Vagina (tissue), 2 donors: ENCODE data around the gene SMURF2.

Source experiments
- POLR2A ChIP-seq, 2 donors: fragments of 450-650 bp; IDR thresholded peaks; one replicate each; pipeline ENCODE4 v1.6.1; 2017; ENCODE audit warnings: antibody characterized with exemption in 2 of 2, mild to moderate bottlenecking in 2 of 2, moderate library complexity in 2 of 2
- POLR2AphosphoS5 ChIP-seq, 2 donors: sonication (generic); formaldehyde crosslinking; IDR thresholded peaks; one replicate each; pipeline ENCODE4 v1.9.0; 2017; ENCODE audit warnings: antibody characterized with exemption in 2 of 2, mild to moderate bottlenecking in 2 of 2, low read depth in 1 of 2; ENCODE audit not compliant: insufficient read depth in 1 of 2
- TF ChIP-seq, protein P1 (sequence below), 3 experiments: fragments of 450-650 bp in 2 of 3; fragments of 200-600 bp in 1 of 3; sonication (generic) in 1 of 3; IDR thresholded peaks; one replicate each; pipeline ENCODE4 v1.5.1; 2017 to 2019; ENCODE audit warnings: antibody characterized with exemption in 3 of 3, mild to moderate bottlenecking in 2 of 3, moderate library complexity in 2 of 3

DNA sequence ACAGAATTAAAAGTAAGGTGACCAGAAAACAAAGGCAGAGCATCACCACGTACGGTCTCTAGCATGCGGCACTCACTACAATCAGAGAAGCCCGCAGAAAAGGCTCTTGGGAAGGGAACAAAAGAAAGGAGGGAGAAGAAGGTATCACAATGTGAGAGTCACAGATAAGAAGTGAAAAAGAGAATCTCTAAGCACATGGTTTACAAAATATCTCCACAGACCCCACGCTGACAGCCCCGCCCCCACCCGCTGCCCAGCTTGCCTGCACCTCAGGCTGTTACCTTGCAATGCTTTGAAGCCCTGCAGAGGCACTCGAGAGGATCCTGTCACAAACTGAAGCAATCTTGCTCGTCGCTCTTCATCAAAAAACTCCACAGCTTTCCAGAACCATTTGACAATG lies 114.8 kb downstream of the SMURF2 start:
- TF ChIP-seq, protein P1, sequence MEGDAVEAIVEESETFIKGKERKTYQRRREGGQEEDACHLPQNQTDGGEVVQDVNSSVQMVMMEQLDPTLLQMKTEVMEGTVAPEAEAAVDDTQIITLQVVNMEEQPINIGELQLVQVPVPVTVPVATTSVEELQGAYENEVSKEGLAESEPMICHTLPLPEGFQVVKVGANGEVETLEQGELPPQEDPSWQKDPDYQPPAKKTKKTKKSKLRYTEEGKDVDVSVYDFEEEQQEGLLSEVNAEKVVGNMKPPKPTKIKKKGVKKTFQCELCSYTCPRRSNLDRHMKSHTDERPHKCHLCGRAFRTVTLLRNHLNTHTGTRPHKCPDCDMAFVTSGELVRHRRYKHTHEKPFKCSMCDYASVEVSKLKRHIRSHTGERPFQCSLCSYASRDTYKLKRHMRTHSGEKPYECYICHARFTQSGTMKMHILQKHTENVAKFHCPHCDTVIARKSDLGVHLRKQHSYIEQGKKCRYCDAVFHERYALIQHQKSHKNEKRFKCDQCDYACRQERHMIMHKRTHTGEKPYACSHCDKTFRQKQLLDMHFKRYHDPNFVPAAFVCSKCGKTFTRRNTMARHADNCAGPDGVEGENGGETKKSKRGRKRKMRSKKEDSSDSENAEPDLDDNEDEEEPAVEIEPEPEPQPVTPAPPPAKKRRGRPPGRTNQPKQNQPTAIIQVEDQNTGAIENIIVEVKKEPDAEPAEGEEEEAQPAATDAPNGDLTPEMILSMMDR (IDR thresholded peaks at IDR 0.05), result no peak
- TF ChIP-seq POLR2A (IDR thresholded peaks at IDR 0.05), result no peak
- TF ChIP-seq POLR2AphosphoS5 (IDR thresholded peaks at IDR 0.05; ENCODE audit: insufficient read depth in 1 of 2, low read depth in 1 of 2), result no peak
